ENCODE measurements around the gene USP4.
"Not testable (repeated sequence)": the region's sequence is repeated elsewhere in the genome, so short reads cannot be mapped to it uniquely, and the experiment has no call there.

Gene USP4

DNA sequence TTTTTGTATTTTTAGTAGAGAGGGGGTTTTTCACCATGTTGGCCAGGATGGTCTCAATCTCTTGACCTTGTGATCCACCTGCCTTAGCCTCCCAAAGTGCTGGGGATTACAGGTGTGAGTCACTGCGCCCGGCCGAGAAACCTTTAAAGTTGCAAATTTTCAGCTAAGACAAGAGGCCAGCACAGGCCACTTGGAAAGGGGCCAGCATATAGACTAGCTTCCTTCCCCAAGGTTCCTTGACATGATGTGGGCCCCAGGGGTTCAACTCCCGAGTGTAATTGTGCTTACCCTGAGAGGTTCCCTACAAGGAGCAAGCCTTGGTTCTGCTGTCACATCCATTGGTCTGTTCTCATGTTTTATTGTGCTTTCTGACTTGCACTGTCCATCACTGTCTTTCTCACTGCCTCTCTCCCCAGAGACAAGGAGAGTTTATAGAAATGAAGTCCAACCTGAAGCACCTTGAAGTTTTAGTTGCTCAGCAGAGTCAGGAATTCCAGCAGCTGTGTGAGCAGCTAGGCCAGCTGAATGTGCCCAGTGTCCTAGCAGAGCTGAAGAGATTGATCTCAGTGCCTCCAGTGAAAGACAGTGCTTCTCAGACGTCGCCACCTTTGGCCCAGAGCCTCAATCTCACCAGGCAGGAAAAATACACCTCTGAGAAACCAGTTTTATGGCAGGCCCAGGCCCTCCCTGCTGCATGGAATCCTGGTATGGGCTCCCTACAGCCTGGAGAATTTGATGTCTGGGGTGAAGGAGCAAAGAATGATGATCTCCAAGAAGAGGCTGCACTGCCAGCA lies 83.9 kb downstream of the USP4 start:
- TF ChIP-seq POLR2AphosphoS5 (IDR thresholded peaks at IDR 0.05; ENCODE audit: borderline replicate concordance, low read depth, low read length), result no peak
- no peak for TF ChIP-seq FOXP2 (optimal IDR thresholded peaks at IDR 0.05; ENCODE audit: control extremely low read depth, extremely low read length, insufficient read depth)
- TF ChIP-seq EZH2 (IDR thresholded peaks at IDR 0.05), result no peak
- Histone ChIP-seq H3K36me3 (ENCODE audit: insufficient read depth, low read length) (no peaks in the 10 kb centered on the region), H3K9ac (ENCODE audit: insufficient read length) (no peak overlapping the region), H3K4me3 (no peak overlapping the region), H3K9me3 (ENCODE audit: low read depth, low read length) (no peaks in the 10 kb centered on the region), H3K27ac (no peak overlapping the region)
- DNase-seq (ENCODE audit: low read depth, low spot score), result no peak

- DNase-seq (ENCODE audit: low read depth, low spot score), result no peak
- TF ChIP-seq FOXP2 (optimal IDR thresholded peaks at IDR 0.05; ENCODE audit: control extremely low read depth, extremely low read length, insufficient read depth), result no peak
- TF ChIP-seq EZH2 (IDR thresholded peaks at IDR 0.05), result no peak
- TF ChIP-seq POLR2AphosphoS5 (IDR thresholded peaks at IDR 0.05; ENCODE audit: borderline replicate concordance, low read depth, low read length), result no peak
- H3K27ac ChIP-seq, result no peak overlapping the region
- H3K9me3 ChIP-seq (ENCODE audit: low read depth, low read length), result no peaks in the 10 kb centered on the region
- H3K9ac ChIP-seq (ENCODE audit: insufficient read length), result no peak overlapping the region
- H3K36me3 ChIP-seq (ENCODE audit: insufficient read depth, low read length), result no peaks in the 10 kb centered on the region
- no peak overlapping the region for H3K4me3 ChIP-seq
These were observed 84.7 kb downstream of the USP4 start for GRCh38 chr3:49255112-49255511.

- Histone ChIP-seq H3K27ac (no peak overlapping the region), H3K36me3 (ENCODE audit: insufficient read depth, low read length) (no peaks in the 10 kb centered on the region), H3K9ac (ENCODE audit: insufficient read length) (no peak overlapping the region), H3K4me3 (no peak overlapping the region), H3K9me3 (ENCODE audit: low read depth, low read length) (no peaks in the 10 kb centered on the region)
- TF ChIP-seq EZH2 (IDR thresholded peaks at IDR 0.05) (no peak), FOXP2 (optimal IDR thresholded peaks at IDR 0.05; ENCODE audit: control extremely low read depth, extremely low read length, insufficient read depth) (no peak), POLR2AphosphoS5 (IDR thresholded peaks at IDR 0.05; ENCODE audit: borderline replicate concordance, low read depth, low read length) (no peak)
- DNase-seq (ENCODE audit: low read depth, low spot score), result no peak
These were observed 86.3 kb downstream of the USP4 start for GRCh38 chr3:49253512-49253911.

DNA sequence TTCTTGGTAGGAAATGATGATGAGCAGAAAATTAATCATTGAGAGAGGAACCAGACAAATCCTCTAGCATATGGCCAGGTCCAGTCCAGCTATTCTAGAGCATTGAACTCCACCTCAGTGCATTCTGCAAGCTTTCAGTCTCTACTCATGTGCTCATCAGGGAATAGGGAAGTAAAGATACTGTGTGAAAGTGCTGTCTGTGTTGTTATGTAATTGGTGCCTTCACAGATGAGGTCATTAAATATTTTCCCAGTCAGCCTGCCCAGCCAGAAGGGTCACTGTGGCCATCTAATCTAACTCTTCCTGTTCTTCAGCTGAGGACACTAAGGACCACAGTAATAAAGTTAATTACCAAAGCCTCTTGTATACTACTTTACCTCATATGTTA lies 91.0 kb downstream of the USP4 start:
- no peak for DNase-seq (ENCODE audit: low read depth, low spot score)
- TF ChIP-seq FOXP2 (optimal IDR thresholded peaks at IDR 0.05; ENCODE audit: control extremely low read depth, extremely low read length, insufficient read depth), result no peak
- TF ChIP-seq POLR2AphosphoS5 (IDR thresholded peaks at IDR 0.05; ENCODE audit: borderline replicate concordance, low read depth, low read length), result no peak
- no peak for TF ChIP-seq EZH2 (IDR thresholded peaks at IDR 0.05)
- Histone ChIP-seq H3K9me3 (ENCODE audit: low read depth, low read length) (no peaks in the 10 kb centered on the region), H3K27ac (no peak overlapping the region), H3K9ac (ENCODE audit: insufficient read length) (no peak overlapping the region), H3K36me3 (ENCODE audit: insufficient read depth, low read length) (no peaks in the 10 kb centered on the region), H3K4me3 (no peak overlapping the region)

DNA sequence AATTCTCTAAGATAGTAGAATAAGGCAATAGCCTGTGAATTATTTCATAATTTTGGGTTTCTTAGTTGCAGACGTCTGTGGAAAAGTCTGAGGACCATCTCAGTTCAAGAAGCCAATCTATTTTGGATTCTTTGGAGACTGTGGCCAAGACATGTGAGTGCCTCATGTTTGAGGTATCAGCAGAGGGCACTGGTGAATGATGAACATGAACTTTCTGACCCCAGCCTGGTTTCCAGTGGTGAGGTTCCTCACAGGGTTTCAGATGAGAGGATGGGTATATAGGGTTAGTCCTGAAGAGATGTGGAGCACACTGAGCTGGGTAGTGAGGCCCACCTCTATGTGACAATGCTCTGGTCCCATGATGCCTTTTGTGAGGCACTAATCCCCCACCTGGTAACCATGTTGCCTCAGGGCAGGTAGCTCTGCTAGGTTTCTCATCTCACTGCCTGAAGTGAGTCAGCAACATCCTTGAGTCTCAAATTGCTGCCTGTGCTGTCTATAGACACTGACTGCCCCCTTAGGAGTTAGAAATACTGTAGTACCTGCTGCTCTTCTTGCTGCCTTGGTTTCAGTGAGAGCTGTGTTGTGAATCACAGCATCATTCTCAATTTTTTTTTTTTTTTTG lies 95.2 kb downstream of the USP4 start:
- Histone ChIP-seq H3K27ac (no peak overlapping the region), H3K4me3 (no peak overlapping the region), H3K9ac (ENCODE audit: insufficient read length) (no peak overlapping the region), H3K9me3 (ENCODE audit: low read depth, low read length) (no peaks in the 10 kb centered on the region), H3K36me3 (ENCODE audit: insufficient read depth, low read length) (no peaks in the 10 kb centered on the region)
- no peak for DNase-seq (ENCODE audit: low read depth, low spot score)
- TF ChIP-seq FOXP2 (optimal IDR thresholded peaks at IDR 0.05; ENCODE audit: control extremely low read depth, extremely low read length, insufficient read depth), result no peak
- no peak for TF ChIP-seq EZH2 (IDR thresholded peaks at IDR 0.05)
- TF ChIP-seq POLR2AphosphoS5 (IDR thresholded peaks at IDR 0.05; ENCODE audit: borderline replicate concordance, low read depth, low read length), result no peak

GRCh38 chr3:49240091-49240490 lies 99.8 kb downstream of the USP4 start:
- DNase-seq (ENCODE audit: low read depth, low spot score), result not testable (repeated sequence)

DNA sequence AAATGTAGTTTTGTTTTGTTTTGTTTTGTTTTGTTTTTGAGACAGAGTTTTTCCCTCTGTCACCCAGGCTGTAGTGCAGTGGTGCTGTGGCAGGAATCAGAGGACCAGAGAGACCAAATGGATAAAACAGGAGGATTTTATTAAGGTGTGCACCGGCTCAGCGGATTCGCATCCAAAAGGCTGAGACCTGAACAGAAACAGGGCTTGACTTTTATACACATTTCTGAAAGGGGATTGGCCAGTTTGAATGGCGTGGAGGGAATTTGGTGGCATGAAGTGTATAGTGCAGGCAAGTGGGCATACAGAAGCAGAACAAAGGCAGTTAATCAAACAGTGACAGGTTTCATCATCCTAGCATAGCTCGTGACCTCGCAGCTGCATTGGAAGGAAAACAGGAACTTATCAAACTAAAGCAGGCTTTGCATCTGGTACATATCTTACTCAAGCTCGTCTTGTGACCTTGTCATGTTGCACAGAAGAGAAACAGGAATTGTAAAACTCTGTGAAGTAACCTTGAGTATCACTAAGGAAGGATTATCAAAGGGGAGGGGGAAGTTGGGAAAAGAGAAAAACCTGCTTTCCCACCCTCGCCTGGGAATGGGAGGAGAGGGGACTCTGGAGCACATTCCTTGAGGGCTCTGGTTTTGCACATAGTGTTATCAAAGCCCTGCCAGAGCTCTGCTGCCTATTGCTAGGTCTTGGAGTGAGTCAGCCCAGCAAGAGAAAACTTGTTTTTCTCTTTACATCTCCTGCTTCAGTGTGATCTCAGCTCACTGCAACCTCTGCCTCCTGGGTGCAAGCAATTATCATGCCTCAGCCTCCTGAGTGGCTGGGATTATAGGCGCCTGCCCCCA lies 101.4 kb downstream of the USP4 start:
- Histone ChIP-seq H3K9me3 (ENCODE audit: low read depth, low read length) (no peaks in the 10 kb centered on the region), H3K9ac (ENCODE audit: insufficient read length) (no peak overlapping the region), H3K4me3 (no peak overlapping the region)

More at GRCh38 chr3:49240091-49240490, 99.8 kb downstream of the USP4 start:
- not testable (repeated sequence) for H3K9me3 ChIP-seq (ENCODE audit: low read depth, low read length); H3K9ac ChIP-seq (ENCODE audit: insufficient read length); H3K36me3 ChIP-seq (ENCODE audit: insufficient read depth, low read length); H3K4me3 ChIP-seq; H3K27ac ChIP-seq

GRCh38 chr3:49237344-49237743 lies 102.5 kb downstream of the USP4 start:
- H3K4me3 ChIP-seq, result no peak overlapping the region
- TF ChIP-seq EZH2 (IDR thresholded peaks at IDR 0.05) (no peak), FOXP2 (optimal IDR thresholded peaks at IDR 0.05; ENCODE audit: control extremely low read depth, extremely low read length, insufficient read depth) (no peak), POLR2AphosphoS5 (IDR thresholded peaks at IDR 0.05; ENCODE audit: borderline replicate concordance, low read depth, low read length) (no peak)
- no peak for DNase-seq (ENCODE audit: low read depth, low spot score)
- no peaks in the 10 kb centered on the region for H3K36me3 ChIP-seq (ENCODE audit: insufficient read depth, low read length)
- no peak overlapping the region for H3K27ac ChIP-seq
- no peaks in the 10 kb centered on the region for H3K9me3 ChIP-seq (ENCODE audit: low read depth, low read length)
- H3K9ac ChIP-seq (ENCODE audit: insufficient read length), result no peak overlapping the region

More for the DNA sequence above, 101.4 kb downstream of the USP4 start:
- no peak for DNase-seq (ENCODE audit: low read depth, low spot score)
- Histone ChIP-seq H3K27ac (no peak overlapping the region), H3K36me3 (ENCODE audit: insufficient read depth, low read length) (no peaks in the 10 kb centered on the region)
- TF ChIP-seq EZH2 (IDR thresholded peaks at IDR 0.05), result no peak
- no peak for TF ChIP-seq FOXP2 (optimal IDR thresholded peaks at IDR 0.05; ENCODE audit: control extremely low read depth, extremely low read length, insufficient read depth)
- no peak for TF ChIP-seq POLR2AphosphoS5 (IDR thresholded peaks at IDR 0.05; ENCODE audit: borderline replicate concordance, low read depth, low read length)

All from SK-N-MC (cell line).